B cell (primary cell): ENCODE data around the gene CD74.

Source experiments
- CTCF ChIP-seq: fragments of 200-600 bp; IDR thresholded peaks from one replicate; pipeline ENCODE4 v1.8.0; 2022; ENCODE audit warnings: antibody characterized with exemption, mild to moderate bottlenecking
- EZH2 ChIP-seq: IDR thresholded peaks from 2 replicates; pipeline ENCODE4 v1.6.1; 2012; ENCODE audit warnings: borderline replicate concordance, low read depth, mild to moderate bottlenecking, moderate library complexity, low read length; ENCODE audit not compliant: insufficient read depth, poor library complexity, severe bottlenecking

- TF ChIP-seq CTCF (no peak), EZH2 (no peak)
Observed at GRCh38 chr5:150419630-150420270, 7.0 kb upstream of the CD74 start.
